ENCODE results near the gene HEXD. TPM values are rescaled to one million over a fixed set of nuclear protein-coding genes. Genes with fewer than 3 reads are reported as not detected.

The HEXD gene
- total and polyA plus RNA-seq, 8 donors, result 25.9 to 275 (median 39.5) TPM

DNA sequence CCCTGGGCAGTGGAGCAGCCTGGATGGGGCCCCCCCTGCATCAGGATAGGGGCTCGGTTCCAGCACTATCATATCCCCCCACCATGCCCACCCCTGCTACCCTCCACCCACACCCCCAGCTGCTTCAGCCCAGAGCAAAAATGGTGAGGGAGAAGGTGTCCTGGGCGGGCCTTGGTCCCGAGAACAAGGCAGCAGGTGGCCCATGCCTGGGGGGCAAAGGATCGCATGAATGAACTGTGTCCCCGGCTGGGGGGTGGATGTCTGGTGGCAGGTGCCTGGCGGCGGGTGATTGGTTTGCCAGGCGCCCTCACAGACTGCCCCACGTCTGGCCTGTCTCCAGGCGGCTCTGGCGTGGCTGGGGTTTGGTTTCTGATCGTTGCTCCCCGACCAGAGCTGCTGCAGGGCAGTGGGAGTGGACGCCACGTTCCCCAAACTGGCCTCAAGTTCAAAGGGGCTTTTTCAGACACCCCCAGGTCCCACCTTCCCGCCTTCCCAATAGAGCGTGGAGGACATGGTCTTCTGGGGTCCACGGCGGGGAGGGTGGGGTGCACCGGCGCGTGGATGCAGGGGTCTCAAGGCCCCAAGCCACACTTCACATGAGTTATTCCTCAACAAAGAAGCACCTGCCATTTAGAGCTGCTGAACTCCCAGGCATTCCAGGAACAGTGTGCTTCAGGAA lies 34.0 kb upstream of the HEXD start:
- Histone ChIP-seq H3K4me3 (peak overlapping the region in 1 of 4 donors; percentile 15), H3K4me1 (peaks cover 3 to 23% (median 15%) of the 10 kb centered on the region in 3 donors), H3K9me3 (no peaks in the 10 kb centered on the region), H3K27ac (peak overlapping the region; percentile 62 to 84 (median 76)), H3K36me3 (no peaks in the 10 kb centered on the region), H3K27me3 (no peaks in the 10 kb centered on the region)
- peak in 2 of 6 donors; percentile 35 to 78 for DNase-seq
- ATAC-seq, result peak in 1 of 4 donors; percentile 2
- intact Hi-C loops (cut with DNase I), result no loop called here
- no peak for TF ChIP-seq CTCF (IDR thresholded peaks at IDR 0.05)
- WGBS, 2 donors, result 22 to 32% methylated on average over 21 to 22 of the region's 22 CpGs
- no peak for FAIRE-seq

- ATAC-seq (peak; percentile 78 to 90 (median 88)), DNase-seq (peak; percentile 80 to 96 (median 89)), FAIRE-seq (no peak)
- intact Hi-C loops (cut with DNase I), result no loop called here
- H3K27ac ChIP-seq, result peak overlapping the region; percentile 62 to 84 (median 76)
- H3K9me3 ChIP-seq, result no peaks in the 10 kb centered on the region
- H3K36me3 ChIP-seq, result no peaks in the 10 kb centered on the region
- H3K27me3 ChIP-seq, result no peaks in the 10 kb centered on the region
- peak in 3 of 4 donors; percentile 10 to 35 (median 24) for TF ChIP-seq CTCF (IDR thresholded peaks at IDR 0.05)
- 10 to 11% methylated on average over 23 to 26 of the region's 26 CpGs for WGBS, 2 donors
- peaks cover 3 to 23% (median 15%) of the 10 kb centered on the region in 3 donors for H3K4me1 ChIP-seq
- H3K4me3 ChIP-seq, result peak overlapping the region in 1 of 4 donors; percentile 15
Observed at GRCh38 chr17:82384730-82385481, 33.2 kb upstream of the HEXD start.

DNA sequence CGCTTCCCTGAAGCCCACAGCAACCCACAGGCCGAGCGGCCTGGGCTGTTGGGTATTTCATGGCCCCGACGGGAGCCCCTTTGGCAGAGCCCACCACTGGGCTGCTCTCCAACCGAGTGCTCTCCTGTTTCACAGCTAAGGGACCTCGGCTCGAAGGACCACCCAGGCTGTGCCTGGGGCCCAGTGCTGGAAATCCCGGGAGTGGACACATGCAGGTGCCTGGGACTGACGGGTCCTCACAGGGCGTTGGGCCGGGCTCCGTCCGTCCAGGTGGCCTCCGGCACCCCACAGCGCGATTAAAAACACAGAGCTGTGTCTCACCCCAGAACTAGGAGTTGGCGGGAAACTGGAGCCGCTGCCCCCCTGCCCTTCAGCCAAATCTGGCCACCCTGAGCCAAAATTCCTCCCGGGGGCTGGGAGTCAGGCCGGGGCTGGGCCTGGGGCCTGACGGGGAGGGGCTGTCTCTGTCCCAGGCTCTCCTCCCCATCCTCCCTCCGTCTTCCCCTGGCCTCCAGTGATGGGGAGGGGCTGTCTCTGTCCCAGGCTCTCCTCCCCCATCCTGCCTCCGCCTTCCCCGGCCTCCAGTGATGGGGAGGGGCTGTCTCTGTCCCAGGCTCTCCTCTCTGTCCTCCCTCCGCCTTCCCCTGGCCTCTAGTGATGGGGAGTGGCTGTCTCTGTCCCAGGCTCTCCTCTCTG lies 32.4 kb upstream of the HEXD start:
- peaks cover 3 to 23% (median 15%) of the 10 kb centered on the region in 3 donors for H3K4me1 ChIP-seq
- H3K27me3 ChIP-seq, result no peaks in the 10 kb centered on the region
- H3K36me3 ChIP-seq, result no peaks in the 10 kb centered on the region
- no peak for FAIRE-seq
- H3K4me3 ChIP-seq, result no peak overlapping the region
- no peak for TF ChIP-seq CTCF (IDR thresholded peaks at IDR 0.05)
- H3K9me3 ChIP-seq, result no peaks in the 10 kb centered on the region
- intact Hi-C loops (cut with DNase I), result no loop called here
- DNase-seq, result peak in 2 of 6 donors; percentile 37 to 77
- 77 to 86% methylated on average over 18 to 26 of the region's 26 CpGs for WGBS, 2 donors
- ATAC-seq, result no peak
- H3K27ac ChIP-seq, result peak overlapping the region; percentile 62 to 84 (median 76)

- no peak for DNase-seq
- Histone ChIP-seq H3K27ac (no peak overlapping the region), H3K27me3 (no peaks in the 10 kb centered on the region), H3K4me3 (no peak overlapping the region), H3K4me1 (peaks cover 3 to 23% (median 15%) of the 10 kb centered on the region in 3 donors), H3K36me3 (no peaks in the 10 kb centered on the region), H3K9me3 (no peaks in the 10 kb centered on the region)
- no peak for FAIRE-seq
- no peak for TF ChIP-seq CTCF (IDR thresholded peaks at IDR 0.05)
- no peak for ATAC-seq
- intact Hi-C loops (cut with DNase I), result no loop called here
- 82 to 85% methylated on average over 16 to 17 of the region's 17 CpGs for WGBS, 2 donors
Observed at GRCh38 chr17:82386255-82386831, 31.8 kb upstream of the HEXD start.

Measured in pancreas (tissue), 10 donors.